CD4-positive, CD25-positive, alpha-beta regulatory T cell (primary cell): ENCODE data around the gene CROCC. TPM values are rescaled to one million over a fixed set of nuclear protein-coding genes. Genes with fewer than 3 reads are reported as not detected.

Source experiments
- ATAC-seq, 2 donors: fragments of 150-1000 bp; cut with Tn5 transposase; one replicate each; pipeline ENCODE4 v1.10.0; 2021; ENCODE audit warnings: low read depth in 2 of 2, moderate number of reproducible peaks in 2 of 2, moderate library complexity in 1 of 2
- DNase-seq, 3 donors: peaks; one replicate each; pipeline versions ENCODE4 v3.0.0 to v3.0.0-alpha.2; 2012 to 2022; ENCODE audit warnings: mixed read lengths in 1 of 3
- H3K27ac ChIP-seq: one replicate; pipeline ENCODE4 v1.7.0; 2013; ENCODE audit warnings: mild to moderate bottlenecking, low read length; ENCODE audit not compliant: insufficient read depth, poor library complexity, severe bottlenecking
- H3K27me3 ChIP-seq: one replicate; pipeline ENCODE4 v1.7.0; 2013; ENCODE audit warnings: low read length; ENCODE audit not compliant: control insufficient read depth, insufficient read depth
- H3K36me3 ChIP-seq: one replicate; pipeline ENCODE4 v1.7.0; 2013; ENCODE audit warnings: mild to moderate bottlenecking, low read length, moderate library complexity; ENCODE audit not compliant: control insufficient read depth, insufficient read depth
- H3K4me1 ChIP-seq: 2 replicates; pipeline ENCODE4 v1.7.0; 2013; ENCODE audit warnings: mild to moderate bottlenecking, low read length; ENCODE audit not compliant: insufficient read depth, control insufficient read depth, poor library complexity, severe bottlenecking
- H3K4me3 ChIP-seq: one replicate; pipeline ENCODE4 v1.7.0; 2013; ENCODE audit warnings: low read depth, mild to moderate bottlenecking, low read length, moderate library complexity
- H3K9me3 ChIP-seq, 2 experiments: 1 replicate in 1 of 2; 2 replicates in 1 of 2; pipeline ENCODE4 v1.7.0; 2013; ENCODE audit warnings: low read length in 2 of 2, mild to moderate bottlenecking in 1 of 2, moderate library complexity in 1 of 2; ENCODE audit not compliant: control insufficient read depth in 2 of 2
- H3K27ac Mint-ChIP-seq, 3 donors: one replicate each; pipeline ENCODE4 v1.8.0; 2020 to 2022; ENCODE audit warnings: mild to moderate bottlenecking in 3 of 3, mixed read lengths in 3 of 3, moderate library complexity in 2 of 3
- H3K27me3 Mint-ChIP-seq: one replicate; pipeline ENCODE4 v1.8.0; 2022; ENCODE audit warnings: mild to moderate bottlenecking, mixed read lengths
- H3K36me3 Mint-ChIP-seq: one replicate; pipeline ENCODE4 v1.8.0; 2020; ENCODE audit warnings: mixed read lengths
- H3K4me1 Mint-ChIP-seq, 4 donors: one replicate each; pipeline ENCODE4 v1.8.0; 2020 to 2022; ENCODE audit warnings: mixed read lengths in 4 of 4, mild to moderate bottlenecking in 1 of 4
- H3K4me3 Mint-ChIP-seq, 4 donors: one replicate each; pipeline ENCODE4 v1.8.0; 2020 to 2022; ENCODE audit warnings: mild to moderate bottlenecking in 4 of 4, mixed read lengths in 4 of 4, moderate library complexity in 3 of 4
- H3K9me3 Mint-ChIP-seq, 7 donors: one replicate each; pipeline ENCODE4 v1.8.0; 2020 to 2022; ENCODE audit warnings: mixed read lengths in 7 of 7, mild to moderate bottlenecking in 3 of 7, moderate library complexity in 2 of 7
- polyA plus RNA-seq, 4 donors: library from polyadenylated mRNA; unstranded; fragments of 300-500 nt; fragmentation: Illumina TruSeq; gene quantifications; one replicate each; pipeline ENCODE4 v1.2.3, GENCODE V29; 2021
- total RNA-seq: library from RNA; stranded (reverse); gene quantifications from one replicate; pipeline ENCODE4 v1.2.3, GENCODE V29; 2022

The CROCC gene
- total and polyA plus RNA-seq, 5 donors from 2014 or later, result 3.9 to 46.1 (median 4.3) TPM

DNA sequence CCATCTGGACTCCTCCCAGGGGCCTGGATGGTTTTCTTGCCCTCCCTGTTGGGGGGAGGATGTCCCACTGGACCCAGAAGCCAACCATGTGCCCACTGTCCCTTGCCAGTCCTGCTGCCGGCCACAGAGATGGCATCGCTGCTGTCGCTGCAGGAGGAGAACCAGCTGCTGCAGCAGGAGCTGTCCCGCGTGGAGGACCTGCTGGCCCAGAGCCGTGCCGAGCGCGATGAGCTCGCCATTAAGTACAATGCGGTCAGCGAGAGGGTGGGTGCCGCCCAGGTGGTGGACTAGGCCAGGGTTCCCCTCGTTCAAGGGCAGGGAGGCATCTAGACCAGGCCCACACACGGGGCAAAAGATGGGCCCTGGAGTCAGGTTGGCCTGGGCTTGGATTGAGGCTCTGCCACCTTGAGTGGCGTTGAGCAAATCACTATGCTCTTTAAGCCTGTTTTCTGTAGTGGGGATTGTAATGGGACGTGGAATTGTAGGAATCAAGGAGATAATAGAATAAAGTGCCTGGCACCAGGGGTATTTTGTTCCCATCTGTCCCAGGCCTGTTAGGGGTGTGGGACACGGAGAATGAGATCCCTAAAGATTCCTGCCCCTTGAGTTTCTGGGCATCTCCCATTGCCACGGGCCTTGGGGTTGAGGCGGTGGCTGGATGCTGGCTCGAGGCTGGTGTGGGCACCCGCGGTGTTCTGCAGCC, 2.6 kb downstream of the CROCC start:
- Mint-ChIP-seq H3K27me3 (no peaks in the 10 kb centered on the region), H3K4me1 (peaks cover 0 to 46% (median 11%) of the 10 kb centered on the region in 4 donors), H3K9me3 (no peaks in the 10 kb centered on the region), H3K27ac (peak overlapping the region; percentile 6 to 69 (median 34)), H3K36me3 (peaks cover 4% of the 10 kb centered on the region), H3K4me3 (no peak overlapping the region)
- H3K9me3 ChIP-seq, result no peaks in the 10 kb centered on the region
- DNase-seq (no peak), ATAC-seq (no peak)
- H3K27me3 ChIP-seq, result no peaks in the 10 kb centered on the region
- no peak overlapping the region for H3K4me3 ChIP-seq
- H3K4me1 ChIP-seq, result peaks cover 10% of the 10 kb centered on the region
- H3K27ac ChIP-seq, result no peak overlapping the region
- no peaks in the 10 kb centered on the region for H3K36me3 ChIP-seq

DNA sequence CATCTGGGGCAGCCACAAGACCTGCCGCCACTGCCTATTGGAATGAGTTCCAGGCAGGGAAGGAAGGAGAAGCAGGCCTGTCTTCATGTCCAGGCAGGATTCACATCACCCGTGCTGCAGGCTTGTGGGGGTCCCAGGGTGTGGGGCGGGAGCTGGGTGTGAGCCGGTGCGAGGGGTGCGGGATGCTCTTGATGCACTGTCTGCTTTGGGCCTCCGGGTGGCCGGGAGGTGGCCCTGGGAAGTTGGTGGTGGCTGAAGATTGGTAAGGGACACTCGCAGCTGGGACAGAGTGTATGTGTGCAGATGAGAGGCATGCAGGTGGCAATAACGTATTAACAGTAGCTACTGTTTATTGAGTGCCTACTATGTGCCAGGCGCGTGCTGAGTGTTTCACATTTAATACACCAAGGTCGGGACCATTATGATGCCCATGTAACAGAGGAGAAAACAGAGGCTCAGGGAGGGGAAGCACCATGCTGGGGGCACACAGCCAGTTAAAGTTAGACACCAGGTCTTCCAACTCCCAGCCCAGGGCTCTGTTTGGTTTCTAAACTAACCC, 3.3 kb downstream of the CROCC start:
- peak overlapping the region in 2 of 3 donors; percentile 6 to 64 for H3K27ac Mint-ChIP-seq
- DNase-seq (no peak), ATAC-seq (no peak)
- H3K4me3 Mint-ChIP-seq, result peak overlapping the region in 1 of 4 donors; percentile 53
- Histone ChIP-seq H3K27ac (no peak overlapping the region), H3K9me3 (no peaks in the 10 kb centered on the region), H3K36me3 (no peaks in the 10 kb centered on the region), H3K4me1 (peaks cover 10% of the 10 kb centered on the region), H3K4me3 (no peak overlapping the region), H3K27me3 (no peaks in the 10 kb centered on the region)
- H3K9me3 Mint-ChIP-seq, result no peaks in the 10 kb centered on the region
- H3K4me1 Mint-ChIP-seq, result peaks cover 0 to 46% (median 11%) of the 10 kb centered on the region in 4 donors
- peaks cover 4% of the 10 kb centered on the region for H3K36me3 Mint-ChIP-seq
- H3K27me3 Mint-ChIP-seq, result no peaks in the 10 kb centered on the region

DNA sequence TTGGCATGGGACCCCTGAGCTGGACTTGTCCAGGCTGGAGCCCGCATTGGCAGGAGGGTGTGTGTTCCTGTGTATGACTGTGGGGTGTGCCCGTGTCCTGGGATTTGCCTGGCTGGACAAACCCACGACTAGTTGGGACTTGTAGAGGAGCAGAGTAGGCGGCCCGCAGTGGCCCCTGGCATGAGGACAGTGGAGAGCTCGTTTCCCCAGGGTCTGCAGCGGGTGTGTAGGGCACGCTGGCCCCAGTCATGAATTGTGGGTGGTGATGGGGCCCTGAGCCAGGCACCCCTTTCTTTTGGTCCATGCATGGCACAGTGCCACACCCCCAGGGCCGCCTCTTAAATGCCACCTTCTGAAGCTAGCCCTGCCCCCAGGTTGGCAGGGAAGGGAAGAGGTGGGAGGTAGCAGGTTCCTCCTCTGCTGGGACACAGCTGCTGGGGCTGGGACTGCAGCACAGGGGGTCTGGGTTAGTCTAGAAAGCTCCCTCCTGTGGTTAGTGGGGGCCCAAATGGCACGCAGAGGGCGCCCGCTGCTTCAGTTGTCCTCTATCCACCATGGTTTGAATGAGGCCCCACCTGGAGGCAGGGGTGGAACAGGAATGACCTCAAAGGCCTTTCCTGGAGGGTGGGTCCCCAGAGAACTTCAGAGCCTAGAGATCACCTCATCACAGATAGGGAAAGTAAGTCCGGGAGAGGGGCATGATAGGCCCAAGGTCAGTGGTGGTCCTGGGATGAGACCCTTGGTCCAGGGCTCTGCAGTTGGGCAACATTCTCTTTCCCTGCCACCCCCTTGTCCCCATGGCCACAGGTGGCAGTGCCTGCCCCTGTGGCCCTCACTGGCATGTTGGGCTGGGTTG, 4.1 kb downstream of the CROCC start:
- Histone ChIP-seq H3K4me1 (peaks cover 10% of the 10 kb centered on the region), H3K27ac (no peak overlapping the region), H3K9me3 (no peaks in the 10 kb centered on the region), H3K4me3 (no peak overlapping the region), H3K27me3 (no peaks in the 10 kb centered on the region), H3K36me3 (no peaks in the 10 kb centered on the region)
- Mint-ChIP-seq H3K36me3 (peaks cover 4% of the 10 kb centered on the region), H3K27me3 (no peaks in the 10 kb centered on the region), H3K4me3 (no peak overlapping the region), H3K27ac (peak overlapping the region in 1 of 3 donors; percentile 64), H3K9me3 (no peaks in the 10 kb centered on the region), H3K4me1 (peaks cover 0 to 44% (median 11%) of the 10 kb centered on the region in 4 donors)
- DNase-seq (no peak), ATAC-seq (no peak)

DNA sequence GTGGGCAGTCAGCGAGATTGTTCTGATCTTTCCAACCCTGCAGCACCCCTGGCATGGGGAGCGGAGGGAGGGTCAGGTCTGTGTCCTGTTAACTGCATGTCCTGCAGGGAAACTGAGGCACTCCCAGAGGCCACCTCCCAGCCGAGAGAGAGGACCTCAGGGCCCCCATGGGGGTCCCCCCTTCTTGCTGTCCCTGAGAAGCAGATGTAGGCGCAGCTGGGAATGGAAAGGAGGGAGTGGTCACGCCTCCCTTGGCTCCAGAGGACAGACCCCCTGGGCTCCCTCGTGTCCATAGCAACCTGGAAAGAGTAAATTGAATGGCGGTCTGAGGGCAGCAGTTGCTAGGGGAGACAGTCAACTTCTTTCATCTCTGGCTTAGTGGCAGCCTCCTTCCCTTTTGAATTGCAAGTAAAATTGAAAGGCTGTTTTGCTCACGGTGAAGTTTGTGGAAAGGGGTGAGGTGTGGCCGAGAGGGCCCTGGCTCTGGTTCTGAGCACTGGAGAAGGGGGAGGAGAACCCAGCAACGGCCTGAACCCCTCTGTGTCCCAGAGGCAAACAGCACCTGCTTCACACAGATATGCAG, 4.9 kb downstream of the CROCC start:
- Mint-ChIP-seq H3K27me3 (no peaks in the 10 kb centered on the region), H3K27ac (no peak overlapping the region), H3K4me3 (no peak overlapping the region), H3K4me1 (peaks cover 0 to 36% (median 8%) of the 10 kb centered on the region in 4 donors), H3K36me3 (peaks cover 8% of the 10 kb centered on the region), H3K9me3 (no peaks in the 10 kb centered on the region)
- DNase-seq (no peak), ATAC-seq (no peak)
- Histone ChIP-seq H3K4me3 (no peak overlapping the region), H3K27ac (no peak overlapping the region), H3K4me1 (peaks cover 8% of the 10 kb centered on the region), H3K9me3 (no peaks in the 10 kb centered on the region), H3K36me3 (no peaks in the 10 kb centered on the region), H3K27me3 (no peaks in the 10 kb centered on the region)

DNA sequence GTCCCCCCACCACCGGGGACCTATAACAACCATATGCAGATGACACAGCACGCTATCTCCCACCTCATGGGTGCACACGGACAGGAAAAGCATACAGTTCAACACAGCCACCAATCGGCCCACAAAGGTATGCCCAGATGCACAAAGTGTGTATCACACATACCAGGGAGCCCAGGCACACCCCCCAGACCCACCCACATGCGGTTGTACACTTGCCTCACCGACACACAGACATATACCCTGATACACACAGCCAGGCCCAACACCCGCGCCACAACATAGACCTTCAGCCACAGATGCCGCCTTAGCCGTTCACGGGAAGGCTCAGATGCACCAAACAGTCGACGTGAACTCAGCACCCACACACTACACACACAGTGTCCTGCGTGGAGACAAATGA, 5.5 kb downstream of the CROCC start:
- H3K27ac ChIP-seq, result no peak overlapping the region
- Mint-ChIP-seq H3K4me1 (peaks cover 0 to 30% (median 4%) of the 10 kb centered on the region in 4 donors), H3K36me3 (peaks cover 11% of the 10 kb centered on the region), H3K27ac (peak overlapping the region in 1 of 3 donors; percentile 47), H3K9me3 (no peaks in the 10 kb centered on the region), H3K4me3 (no peak overlapping the region), H3K27me3 (no peaks in the 10 kb centered on the region)
- H3K9me3 ChIP-seq, result no peaks in the 10 kb centered on the region
- H3K27me3 ChIP-seq, result no peaks in the 10 kb centered on the region
- H3K4me3 ChIP-seq, result no peak overlapping the region
- H3K4me1 ChIP-seq, result peaks cover under 1% of the 10 kb centered on the region
- DNase-seq, result no peak
- H3K36me3 ChIP-seq, result no peaks in the 10 kb centered on the region
- ATAC-seq, result no peak

DNA sequence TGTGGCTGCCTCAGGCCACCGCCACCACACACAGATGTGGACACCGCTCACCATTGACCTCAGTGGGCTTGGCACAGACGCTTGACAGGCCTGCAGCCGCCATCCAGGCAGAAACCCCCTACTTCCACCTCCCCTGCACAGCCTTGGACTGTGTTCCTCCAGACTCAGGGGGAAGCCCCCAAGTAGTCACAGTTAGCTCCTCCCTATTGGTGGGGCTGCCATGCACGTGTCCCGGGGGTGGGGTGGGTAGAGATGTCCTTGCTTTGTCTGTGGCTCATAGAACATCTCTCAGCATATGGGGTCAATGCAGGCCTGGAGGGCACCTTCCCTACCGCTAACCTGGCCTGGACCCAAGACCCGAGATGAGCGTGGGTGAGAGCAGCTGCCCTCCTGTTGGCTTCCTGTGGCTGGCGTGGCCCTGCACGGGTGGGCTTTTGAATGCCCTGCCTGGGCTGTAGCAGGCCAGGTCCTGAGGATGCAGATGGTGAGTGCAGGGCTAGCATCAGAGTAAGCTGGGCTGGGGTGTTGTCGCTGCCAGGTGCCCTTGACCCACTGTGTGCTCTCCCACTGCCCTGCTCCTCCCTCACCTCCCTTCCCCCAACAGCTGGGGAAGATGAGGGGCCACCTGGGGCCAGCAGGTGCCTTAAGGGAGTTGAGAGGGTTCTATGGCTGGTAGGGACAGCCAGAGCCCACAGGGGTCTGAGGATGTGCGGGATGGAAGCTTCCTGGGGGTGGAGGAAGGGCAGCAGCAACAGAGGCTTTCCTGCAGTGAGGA, 6.2 kb downstream of the CROCC start:
- no peaks in the 10 kb centered on the region for H3K9me3 Mint-ChIP-seq
- DNase-seq (no peak), ATAC-seq (peak; percentile 9 to 16)
- no peaks in the 10 kb centered on the region for H3K27me3 Mint-ChIP-seq
- H3K4me3 Mint-ChIP-seq, result no peak overlapping the region
- H3K36me3 Mint-ChIP-seq, result peaks cover 14% of the 10 kb centered on the region
- Histone ChIP-seq H3K4me1 (no peaks in the 10 kb centered on the region), H3K9me3 (no peaks in the 10 kb centered on the region), H3K4me3 (no peak overlapping the region), H3K27me3 (no peaks in the 10 kb centered on the region), H3K27ac (no peak overlapping the region), H3K36me3 (no peaks in the 10 kb centered on the region)
- no peak overlapping the region for H3K27ac Mint-ChIP-seq
- H3K4me1 Mint-ChIP-seq, result peaks cover 0 to 23% (median 2%) of the 10 kb centered on the region in 4 donors
